OCI-LY1 (cell line): ENCODE results near the gene SFT2D1.

Experiments used
- EZH2 ChIP-seq: fragments of 200-600 bp; sonication (generic), shearing (Covaris generic); IDR thresholded peaks from 2 replicates; pipeline ENCODE4 v1.8.0; 2017; ENCODE audit warnings: borderline replicate concordance, mixed run types, mild to moderate bottlenecking, antibody characterized with exemption, low read length, moderate library complexity, mixed read lengths
- TF ChIP-seq, protein P1 (sequence below): fragments of 200-600 bp; sonication (generic), shearing (Covaris generic); IDR thresholded peaks from 2 replicates; pipeline ENCODE4 v1.5.1; 2017; ENCODE audit warnings: mild to moderate bottlenecking, antibody characterized with exemption, low read length, moderate library complexity, mixed read lengths

GRCh38 chr6:166296035-166296883, 46.1 kb downstream of the SFT2D1 start:
- TF ChIP-seq, protein P1, sequence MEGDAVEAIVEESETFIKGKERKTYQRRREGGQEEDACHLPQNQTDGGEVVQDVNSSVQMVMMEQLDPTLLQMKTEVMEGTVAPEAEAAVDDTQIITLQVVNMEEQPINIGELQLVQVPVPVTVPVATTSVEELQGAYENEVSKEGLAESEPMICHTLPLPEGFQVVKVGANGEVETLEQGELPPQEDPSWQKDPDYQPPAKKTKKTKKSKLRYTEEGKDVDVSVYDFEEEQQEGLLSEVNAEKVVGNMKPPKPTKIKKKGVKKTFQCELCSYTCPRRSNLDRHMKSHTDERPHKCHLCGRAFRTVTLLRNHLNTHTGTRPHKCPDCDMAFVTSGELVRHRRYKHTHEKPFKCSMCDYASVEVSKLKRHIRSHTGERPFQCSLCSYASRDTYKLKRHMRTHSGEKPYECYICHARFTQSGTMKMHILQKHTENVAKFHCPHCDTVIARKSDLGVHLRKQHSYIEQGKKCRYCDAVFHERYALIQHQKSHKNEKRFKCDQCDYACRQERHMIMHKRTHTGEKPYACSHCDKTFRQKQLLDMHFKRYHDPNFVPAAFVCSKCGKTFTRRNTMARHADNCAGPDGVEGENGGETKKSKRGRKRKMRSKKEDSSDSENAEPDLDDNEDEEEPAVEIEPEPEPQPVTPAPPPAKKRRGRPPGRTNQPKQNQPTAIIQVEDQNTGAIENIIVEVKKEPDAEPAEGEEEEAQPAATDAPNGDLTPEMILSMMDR = no peak
- no peak for TF ChIP-seq EZH2
